SU-DHL-6 (cell line): ENCODE results near the gene OR2V2.

ENCODE experiments used
- EZH2phosphoT487 ChIP-seq: fragments of 200-600 bp; sonication (generic), shearing (Covaris generic); conservative IDR thresholded peaks from 2 replicates; pipeline ENCODE4 v1.6.1; 2018; ENCODE audit warnings: mild to moderate bottlenecking, antibody characterized with exemption, low read length, moderate library complexity, mixed read lengths
- TF ChIP-seq, protein P1 (sequence below): fragments of 200-600 bp; sonication (generic); IDR thresholded peaks from one replicate; pipeline ENCODE4 v1.5.1; 2017; ENCODE audit warnings: antibody characterized with exemption, mild to moderate bottlenecking, low read length, moderate library complexity; ENCODE audit not compliant: insufficient read depth, poor library complexity, severe bottlenecking

- TF ChIP-seq, protein P1, sequence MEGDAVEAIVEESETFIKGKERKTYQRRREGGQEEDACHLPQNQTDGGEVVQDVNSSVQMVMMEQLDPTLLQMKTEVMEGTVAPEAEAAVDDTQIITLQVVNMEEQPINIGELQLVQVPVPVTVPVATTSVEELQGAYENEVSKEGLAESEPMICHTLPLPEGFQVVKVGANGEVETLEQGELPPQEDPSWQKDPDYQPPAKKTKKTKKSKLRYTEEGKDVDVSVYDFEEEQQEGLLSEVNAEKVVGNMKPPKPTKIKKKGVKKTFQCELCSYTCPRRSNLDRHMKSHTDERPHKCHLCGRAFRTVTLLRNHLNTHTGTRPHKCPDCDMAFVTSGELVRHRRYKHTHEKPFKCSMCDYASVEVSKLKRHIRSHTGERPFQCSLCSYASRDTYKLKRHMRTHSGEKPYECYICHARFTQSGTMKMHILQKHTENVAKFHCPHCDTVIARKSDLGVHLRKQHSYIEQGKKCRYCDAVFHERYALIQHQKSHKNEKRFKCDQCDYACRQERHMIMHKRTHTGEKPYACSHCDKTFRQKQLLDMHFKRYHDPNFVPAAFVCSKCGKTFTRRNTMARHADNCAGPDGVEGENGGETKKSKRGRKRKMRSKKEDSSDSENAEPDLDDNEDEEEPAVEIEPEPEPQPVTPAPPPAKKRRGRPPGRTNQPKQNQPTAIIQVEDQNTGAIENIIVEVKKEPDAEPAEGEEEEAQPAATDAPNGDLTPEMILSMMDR = no peak
- TF ChIP-seq EZH2phosphoT487 = no peak
Measured at GRCh38 chr5:181149806-181150733, 2.7 kb downstream of the OR2V2 start.
